H9 (cell line): ENCODE results near the gene ATXN3L. TPM values are rescaled to one million over a fixed set of nuclear protein-coding genes. Genes with fewer than 3 reads are reported as not detected.

Source experiments
- DNase-seq: peaks from one replicate; pipeline ENCODE4 v3.0.0-alpha.2; 2017
- H2AFZ ChIP-seq: one replicate; pipeline ENCODE4 v1.6.1; 2013; ENCODE audit warnings: mild to moderate bottlenecking, low read length, control low read depth, moderate library complexity
- H2AK5ac ChIP-seq: 2 replicates; pipeline ENCODE4 v1.6.1; 2013; ENCODE audit warnings: low read length, control low read depth, mixed read lengths; ENCODE audit not compliant: insufficient read length
- H2BK120ac ChIP-seq: one replicate; pipeline ENCODE4 v1.6.1; 2013; ENCODE audit warnings: low read depth, mild to moderate bottlenecking, low read length, control low read depth, inconsistent platforms; ENCODE audit not compliant: poor library complexity, severe bottlenecking
- H2BK12ac ChIP-seq: 2 replicates; pipeline ENCODE4 v1.6.1; 2013; ENCODE audit warnings: low read length, control low read depth, mixed read lengths, low read depth; ENCODE audit not compliant: insufficient read length
- H2BK15ac ChIP-seq: 2 replicates; pipeline ENCODE4 v1.6.1; 2013; ENCODE audit warnings: low read depth, low read length, control low read depth
- H2BK20ac ChIP-seq: one replicate; pipeline ENCODE4 v1.6.1; 2013; ENCODE audit warnings: low read depth, mild to moderate bottlenecking, low read length, control low read depth, inconsistent platforms; ENCODE audit not compliant: poor library complexity, severe bottlenecking
- H2BK5ac ChIP-seq: 2 replicates; pipeline ENCODE4 v1.6.1; 2013; ENCODE audit warnings: low read length, control low read depth, mixed read lengths; ENCODE audit not compliant: insufficient read length
- H3K14ac ChIP-seq: 2 replicates; pipeline ENCODE4 v1.6.1; 2013; ENCODE audit warnings: low read length, control low read depth; ENCODE audit not compliant: insufficient read depth
- H3K18ac ChIP-seq: 2 replicates; pipeline ENCODE4 v1.6.1; 2013; ENCODE audit warnings: low read depth, mild to moderate bottlenecking, mixed read lengths, low read length, control low read depth; ENCODE audit not compliant: insufficient read length
- H3K23ac ChIP-seq: 2 replicates; pipeline ENCODE4 v1.6.1; 2013; ENCODE audit warnings: low read length, control low read depth, mixed read lengths, low read depth; ENCODE audit not compliant: insufficient read length
- H3K23me2 ChIP-seq: 2 replicates; pipeline ENCODE4 v1.6.1; 2013; ENCODE audit warnings: low read depth, mild to moderate bottlenecking, mixed read lengths, low read length, control low read depth; ENCODE audit not compliant: insufficient read length, poor library complexity, severe bottlenecking
- H3K27ac ChIP-seq: 2 replicates; pipeline ENCODE4 v1.5.1; 2013; ENCODE audit warnings: low read length, control low read depth, mixed read lengths, low read depth; ENCODE audit not compliant: insufficient read length
- H3K27me3 ChIP-seq: 2 replicates; pipeline ENCODE4 v1.6.1; 2013; ENCODE audit warnings: low read length, control low read depth, inconsistent platforms; ENCODE audit not compliant: insufficient read depth
- H3K4ac ChIP-seq: 2 replicates; pipeline ENCODE4 v1.6.1; 2013; ENCODE audit warnings: low read depth, mild to moderate bottlenecking, control low read depth, inconsistent platforms, low read length, moderate library complexity
- H3K4me1 ChIP-seq: 2 replicates; pipeline ENCODE4 v1.6.1; 2013; ENCODE audit warnings: low read length, control low read depth, inconsistent platforms; ENCODE audit not compliant: insufficient read depth
- H3K4me2 ChIP-seq: 2 replicates; pipeline ENCODE4 v1.6.1; 2013; ENCODE audit warnings: low read length, control low read depth, mixed read lengths; ENCODE audit not compliant: insufficient read length, insufficient read depth
- H3K56ac ChIP-seq: 2 replicates; pipeline ENCODE4 v1.6.1; 2013; ENCODE audit warnings: low read depth, mild to moderate bottlenecking, mixed read lengths, low read length, control low read depth; ENCODE audit not compliant: insufficient read length
- H3K79me1 ChIP-seq: 2 replicates; pipeline ENCODE4 v1.6.1; 2013; ENCODE audit warnings: low read depth, mild to moderate bottlenecking, moderate library complexity, low read length, control low read depth, inconsistent platforms; ENCODE audit not compliant: insufficient read depth, poor library complexity, severe bottlenecking
- H3K79me2 ChIP-seq: 2 replicates; pipeline ENCODE4 v1.6.1; 2013; ENCODE audit warnings: low read length, control low read depth, inconsistent platforms; ENCODE audit not compliant: insufficient read depth
- H3K9ac ChIP-seq: 2 replicates; pipeline ENCODE4 v1.6.1; 2013; ENCODE audit warnings: low read length, control low read depth, mixed read lengths; ENCODE audit not compliant: insufficient read length; ENCODE audit errors: extremely low read depth
- H3K9me3 ChIP-seq: one replicate; pipeline ENCODE4 v1.6.1; 2013; ENCODE audit warnings: low read depth, low read length, inconsistent platforms; ENCODE audit not compliant: control insufficient read depth
- H3T11ph ChIP-seq: one replicate; pipeline ENCODE4 v1.6.1; 2013; ENCODE audit warnings: mild to moderate bottlenecking, low read length, control low read depth, inconsistent platforms
- H4K20me1 ChIP-seq: one replicate; pipeline ENCODE4 v1.6.1; 2013; ENCODE audit not compliant: control insufficient read depth, insufficient read length, insufficient read depth
- H4K5ac ChIP-seq: 2 replicates; pipeline ENCODE4 v1.6.1; 2013; ENCODE audit warnings: low read depth, mild to moderate bottlenecking, mixed read lengths, low read length, control low read depth; ENCODE audit not compliant: insufficient read length
- H4K8ac ChIP-seq: replicated peaks from 2 replicates; pipeline ENCODE4 v1.6.1; 2013; ENCODE audit warnings: low read length, control low read depth, mixed read lengths, low read depth; ENCODE audit not compliant: insufficient read length
- H4K91ac ChIP-seq: 2 replicates; pipeline ENCODE4 v1.6.1; 2013; ENCODE audit warnings: low read depth, mild to moderate bottlenecking, moderate library complexity, mixed read lengths, low read length, control low read depth; ENCODE audit not compliant: insufficient read length
- H3K27ac Mint-ChIP-seq, 3 experiments: 2 replicates in 2 of 3; 3 replicates in 1 of 3; pipeline ENCODE4 v1.8.0; 2020 to 2021; ENCODE audit warnings: mixed read lengths in 3 of 3, mild to moderate bottlenecking in 1 of 3, moderate library complexity in 1 of 3
- H3K27me3 Mint-ChIP-seq: 2 replicates; pipeline ENCODE4 v1.8.0; 2021; ENCODE audit warnings: low read depth, mild to moderate bottlenecking, moderate library complexity, mixed read lengths
- H3K36me3 Mint-ChIP-seq, 3 experiments: 2 replicates in 2 of 3; 3 replicates in 1 of 3; pipeline ENCODE4 v1.8.0; 2020 to 2021; ENCODE audit warnings: low read depth in 3 of 3, mixed read lengths in 3 of 3; ENCODE audit not compliant: insufficient read depth in 1 of 3
- H3K4me1 Mint-ChIP-seq, 2 experiments: 2 replicates each; pipeline ENCODE4 v1.8.0; 2020; ENCODE audit warnings: mixed read lengths in 2 of 2
- H3K4me3 Mint-ChIP-seq, 2 experiments: 2 replicates in 1 of 2; 3 replicates in 1 of 2; pipeline ENCODE4 v1.8.0; 2020 to 2021; ENCODE audit warnings: mild to moderate bottlenecking in 2 of 2, mixed read lengths in 2 of 2, moderate library complexity in 1 of 2
- H3K9me3 Mint-ChIP-seq, 2 experiments: 2 replicates in 1 of 2; 3 replicates in 1 of 2; pipeline ENCODE4 v1.8.0; 2020; ENCODE audit warnings: mild to moderate bottlenecking in 2 of 2, mixed read lengths in 2 of 2, moderate library complexity in 1 of 2
- CTCF ChIP-seq: fragments of 200-600 bp; sonication (generic); conservative IDR thresholded peaks from 3 replicates; pipeline ENCODE4 v1.8.0; 2021; ENCODE audit warnings: antibody characterized with exemption, mild to moderate bottlenecking
- WGBS: extraction: QIAGEN DNeasy Blood & Tissue Kit; methylation state at CpG from one replicate; pipeline ENCODE4 v1.1.7; 2013; ENCODE audit warnings: missing lambda C conversion rate, low lambda C conversion rate, mixed read lengths; ENCODE audit not compliant: insufficient read length; ENCODE audit errors: extremely low coverage; 5-methylcytosine and 5-hydroxymethylcytosine counted together
- total RNA-seq: library from RNA; stranded (reverse); gene quantifications from 2 replicates; pipeline ENCODE4 v1.2.1, GENCODE V29; 2021

The ATXN3L gene
- total RNA-seq, 1 experiment from 2014 or later: not detected

- no peak for DNase-seq
- H3K79me2 ChIP-seq: no peaks in the 10 kb centered on the region
- H3K9ac ChIP-seq: no peak overlapping the region
Measured at GRCh38 chrX:13279279-13280018, 40.4 kb downstream of the ATXN3L start.

More at GRCh38 chrX:13279279-13280018, 40.4 kb downstream of the ATXN3L start:
- Histone ChIP-seq H3K4me1 (peaks cover 2% of the 10 kb centered on the region; the same call in 1 of the 2 replicates), H3K4ac (no peak overlapping the region), H3K27me3 (no peaks in the 10 kb centered on the region), H2BK15ac (no peak overlapping the region), H3K23me2 (no peaks in the 10 kb centered on the region), H2BK20ac (no peak overlapping the region), H3K9me3 (peaks cover 11% of the 10 kb centered on the region), H2AK5ac (no peak overlapping the region), H3K27ac (no peak overlapping the region), H3K14ac (no peak overlapping the region), H2BK5ac (no peak overlapping the region), H2AFZ (no peak overlapping the region), H2BK12ac (no peak overlapping the region), H4K20me1 (no peaks in the 10 kb centered on the region), H4K5ac (no peak overlapping the region), H3K56ac (no peak overlapping the region), H3K18ac (no peak overlapping the region), H3T11ph (no peak overlapping the region), H4K91ac (no peak overlapping the region), H3K4me2 (no peak overlapping the region), H2BK120ac (no peak overlapping the region), H3K79me1 (no peaks in the 10 kb centered on the region), H4K8ac (no peak overlapping the region), H3K23ac (no peak overlapping the region)
- peaks cover 23% of the 10 kb centered on the region in 2 experiments for H3K4me1 Mint-ChIP-seq
- no CpG with 5 or more reads among the region's 9 CpGs for WGBS
- no peaks in the 10 kb centered on the region; the same call in 1 of the 2 replicates for H3K27me3 Mint-ChIP-seq
- H3K4me3 Mint-ChIP-seq: no peak overlapping the region
- no peak for TF ChIP-seq CTCF
- H3K36me3 Mint-ChIP-seq: peaks cover 8 to 28% (median 11%) of the 10 kb centered on the region in 3 experiments
- no peak overlapping the region for H3K27ac Mint-ChIP-seq
- peaks cover 71 to 76% of the 10 kb centered on the region in 2 experiments for H3K9me3 Mint-ChIP-seq
